ENCODE measurements around the gene KRT81.
"Not testable (repeated sequence)": the region's sequence is repeated elsewhere in the genome, so short reads cannot be mapped to it uniquely, and the experiment has no call there.

Gene KRT81

DNA sequence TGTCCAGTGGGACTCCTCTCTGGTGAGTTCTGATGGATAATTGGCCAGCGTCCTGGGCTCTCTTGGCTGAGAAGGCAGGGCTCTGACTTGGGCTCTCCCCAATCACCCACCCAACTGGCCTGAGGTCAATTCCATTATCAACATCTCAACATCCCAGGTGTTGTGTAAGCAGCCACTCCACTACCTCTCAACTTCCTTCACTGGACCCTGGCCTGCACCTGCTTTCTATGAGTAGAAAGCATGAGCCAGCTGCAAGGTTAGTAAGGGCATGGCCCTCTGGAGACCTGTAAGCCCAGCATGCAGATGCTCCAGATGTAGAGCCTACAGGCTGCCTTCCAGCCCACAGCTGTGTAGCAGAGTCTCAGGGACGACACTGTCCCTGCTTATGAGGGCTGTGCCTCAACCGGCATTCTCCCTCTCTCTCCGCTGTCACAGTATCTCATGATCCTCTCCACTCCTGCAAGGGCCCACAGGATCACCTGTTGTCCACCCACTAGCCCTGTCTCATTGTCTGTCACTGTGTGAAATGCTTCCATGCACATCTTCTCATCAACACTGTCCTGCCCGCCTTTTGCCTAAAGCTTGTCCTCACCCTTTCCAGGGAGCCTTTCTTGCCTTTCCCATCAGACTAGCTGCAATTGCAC lies 5.4 kb upstream of the KRT81 start:
- peak; percentile 25 for DNase-seq (ENCODE audit: low read depth)
- TF ChIP-seq, protein P1, sequence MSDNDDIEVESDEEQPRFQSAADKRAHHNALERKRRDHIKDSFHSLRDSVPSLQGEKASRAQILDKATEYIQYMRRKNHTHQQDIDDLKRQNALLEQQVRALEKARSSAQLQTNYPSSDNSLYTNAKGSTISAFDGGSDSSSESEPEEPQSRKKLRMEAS (IDR thresholded peaks at IDR 0.05; ENCODE audit: low read depth, low read length): no peak
- TF ChIP-seq, protein P2, sequence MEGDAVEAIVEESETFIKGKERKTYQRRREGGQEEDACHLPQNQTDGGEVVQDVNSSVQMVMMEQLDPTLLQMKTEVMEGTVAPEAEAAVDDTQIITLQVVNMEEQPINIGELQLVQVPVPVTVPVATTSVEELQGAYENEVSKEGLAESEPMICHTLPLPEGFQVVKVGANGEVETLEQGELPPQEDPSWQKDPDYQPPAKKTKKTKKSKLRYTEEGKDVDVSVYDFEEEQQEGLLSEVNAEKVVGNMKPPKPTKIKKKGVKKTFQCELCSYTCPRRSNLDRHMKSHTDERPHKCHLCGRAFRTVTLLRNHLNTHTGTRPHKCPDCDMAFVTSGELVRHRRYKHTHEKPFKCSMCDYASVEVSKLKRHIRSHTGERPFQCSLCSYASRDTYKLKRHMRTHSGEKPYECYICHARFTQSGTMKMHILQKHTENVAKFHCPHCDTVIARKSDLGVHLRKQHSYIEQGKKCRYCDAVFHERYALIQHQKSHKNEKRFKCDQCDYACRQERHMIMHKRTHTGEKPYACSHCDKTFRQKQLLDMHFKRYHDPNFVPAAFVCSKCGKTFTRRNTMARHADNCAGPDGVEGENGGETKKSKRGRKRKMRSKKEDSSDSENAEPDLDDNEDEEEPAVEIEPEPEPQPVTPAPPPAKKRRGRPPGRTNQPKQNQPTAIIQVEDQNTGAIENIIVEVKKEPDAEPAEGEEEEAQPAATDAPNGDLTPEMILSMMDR (IDR thresholded peaks at IDR 0.05; ENCODE audit: low read depth, low read length): no peak
- TF ChIP-seq POLR2A (IDR thresholded peaks at IDR 0.05; ENCODE audit: extremely low read depth, insufficient read length) (no peak), MYC (IDR thresholded peaks at IDR 0.05; ENCODE audit: low read depth, low read length) (no peak)
- H3K4me3 ChIP-seq (ENCODE audit: low read depth, low read length): no peak overlapping the region

DNA sequence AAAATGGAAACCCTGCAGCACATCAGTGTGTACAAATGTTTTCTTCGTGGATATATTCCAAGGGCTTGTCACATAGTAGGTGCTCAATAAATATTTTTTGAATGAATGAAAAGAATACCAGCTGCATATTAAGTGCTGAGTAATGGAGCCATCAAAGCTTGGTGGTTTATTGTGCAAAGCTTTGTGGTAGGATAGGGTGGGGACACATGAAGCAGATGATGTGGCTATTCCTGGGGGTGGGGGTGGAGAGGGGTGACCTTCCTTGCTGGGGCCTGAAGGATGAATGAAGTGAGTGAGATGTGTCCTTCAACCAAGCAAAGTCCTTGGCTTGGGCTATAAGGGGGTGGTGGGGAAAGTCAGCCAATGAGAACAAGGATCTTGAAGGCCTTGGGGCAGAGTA lies 4.3 kb upstream of the KRT81 start:
- peak; percentile 86 for DNase-seq (ENCODE audit: low read depth)
- no peak overlapping the region for H3K4me3 ChIP-seq (ENCODE audit: low read depth, low read length)
- TF ChIP-seq MYC (IDR thresholded peaks at IDR 0.05; ENCODE audit: low read depth, low read length) (no peak), POLR2A (IDR thresholded peaks at IDR 0.05; ENCODE audit: extremely low read depth, insufficient read length) (no peak)
- TF ChIP-seq, protein P1 (IDR thresholded peaks at IDR 0.05; ENCODE audit: low read depth, low read length): no peak
- TF ChIP-seq, protein P2 (IDR thresholded peaks at IDR 0.05; ENCODE audit: low read depth, low read length): no peak

DNA sequence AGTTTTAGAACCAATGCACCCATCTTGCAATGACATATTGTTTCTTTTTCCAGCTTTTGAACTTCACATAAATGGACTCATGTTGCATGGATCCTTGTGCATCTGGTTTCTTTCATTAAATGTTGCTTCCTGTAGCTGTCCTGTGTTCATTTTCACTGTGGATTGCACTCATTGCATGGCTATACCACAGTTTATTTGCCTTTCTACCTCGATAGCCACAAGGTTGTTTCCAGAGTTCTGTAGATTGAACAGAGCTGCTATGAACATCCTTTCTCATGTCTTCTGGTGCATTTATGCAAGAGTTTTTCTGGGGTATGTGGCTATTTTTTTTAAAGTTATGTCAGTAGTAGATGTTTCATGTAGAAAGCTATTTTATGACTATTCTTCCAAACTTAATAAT lies 3.5 kb upstream of the KRT81 start:
- TF ChIP-seq, protein P2 (IDR thresholded peaks at IDR 0.05; ENCODE audit: low read depth, low read length): no peak
- no peak for TF ChIP-seq MYC (IDR thresholded peaks at IDR 0.05; ENCODE audit: low read depth, low read length)
- TF ChIP-seq, protein P1 (IDR thresholded peaks at IDR 0.05; ENCODE audit: low read depth, low read length): no peak
- H3K4me3 ChIP-seq (ENCODE audit: low read depth, low read length): no peak overlapping the region
- DNase-seq (ENCODE audit: low read depth): no peak

DNA sequence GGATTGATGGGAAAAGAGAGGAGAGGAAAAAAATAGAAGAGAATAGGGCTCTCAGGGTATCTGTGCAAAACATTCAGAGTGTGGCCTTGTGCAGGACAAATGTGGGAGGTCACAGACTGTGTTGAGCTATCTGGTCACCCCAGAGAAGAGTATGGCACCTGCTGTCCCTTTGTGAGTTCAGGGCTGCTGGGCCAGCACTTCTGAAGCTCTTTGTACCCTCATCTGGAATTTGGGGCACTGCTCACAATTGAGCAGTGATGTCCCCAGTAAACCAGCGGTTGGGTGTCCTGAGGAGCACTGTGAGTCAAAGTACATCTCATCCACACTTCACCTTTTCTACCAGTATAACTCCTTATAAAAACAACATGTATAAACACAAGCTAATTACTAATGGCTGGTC lies 2.6 kb upstream of the KRT81 start:
- no peak for DNase-seq (ENCODE audit: low read depth)
- H3K4me3 ChIP-seq (ENCODE audit: low read depth, low read length): no peak overlapping the region
- TF ChIP-seq, protein P2 (IDR thresholded peaks at IDR 0.05; ENCODE audit: low read depth, low read length): no peak
- TF ChIP-seq POLR2A (IDR thresholded peaks at IDR 0.05; ENCODE audit: extremely low read depth, insufficient read length) (no peak), MYC (IDR thresholded peaks at IDR 0.05; ENCODE audit: low read depth, low read length) (no peak)
- TF ChIP-seq, protein P1 (IDR thresholded peaks at IDR 0.05; ENCODE audit: low read depth, low read length): no peak

DNA sequence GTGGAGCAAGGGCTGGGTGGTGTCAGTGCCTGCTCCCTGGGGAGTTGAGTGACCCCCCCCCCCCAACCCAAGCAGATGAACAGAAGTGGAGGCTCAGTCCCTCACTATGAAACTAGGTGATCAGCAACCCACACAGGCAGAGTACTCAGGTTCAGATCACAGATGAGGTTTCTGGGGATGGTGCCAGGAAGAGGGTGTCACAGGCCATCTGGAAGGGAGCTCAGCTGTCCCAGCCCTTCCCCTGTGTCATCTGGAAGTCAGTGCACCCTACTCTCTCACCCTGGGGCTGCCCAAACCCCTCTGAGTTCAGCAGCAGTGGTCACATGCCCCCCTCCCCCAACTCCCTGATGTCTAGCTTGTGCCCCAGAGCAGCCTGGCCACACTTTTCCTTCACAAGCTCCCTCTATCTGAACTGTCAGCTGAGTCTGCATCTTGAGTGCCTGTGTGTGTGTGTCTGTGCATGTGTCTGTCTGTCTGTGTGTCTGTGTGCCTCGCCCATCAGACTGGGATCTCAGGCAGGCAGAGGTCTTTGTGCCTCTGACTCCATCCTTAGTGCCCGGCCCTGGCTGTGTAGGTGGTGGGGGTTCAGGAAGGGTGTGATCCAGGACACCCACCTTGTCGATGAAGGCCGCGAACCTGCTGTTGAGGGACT lies 725 bp downstream of the KRT81 start:
- not testable (repeated sequence) for DNase-seq (ENCODE audit: low read depth); H3K4me3 ChIP-seq (ENCODE audit: low read depth, low read length)

DNA sequence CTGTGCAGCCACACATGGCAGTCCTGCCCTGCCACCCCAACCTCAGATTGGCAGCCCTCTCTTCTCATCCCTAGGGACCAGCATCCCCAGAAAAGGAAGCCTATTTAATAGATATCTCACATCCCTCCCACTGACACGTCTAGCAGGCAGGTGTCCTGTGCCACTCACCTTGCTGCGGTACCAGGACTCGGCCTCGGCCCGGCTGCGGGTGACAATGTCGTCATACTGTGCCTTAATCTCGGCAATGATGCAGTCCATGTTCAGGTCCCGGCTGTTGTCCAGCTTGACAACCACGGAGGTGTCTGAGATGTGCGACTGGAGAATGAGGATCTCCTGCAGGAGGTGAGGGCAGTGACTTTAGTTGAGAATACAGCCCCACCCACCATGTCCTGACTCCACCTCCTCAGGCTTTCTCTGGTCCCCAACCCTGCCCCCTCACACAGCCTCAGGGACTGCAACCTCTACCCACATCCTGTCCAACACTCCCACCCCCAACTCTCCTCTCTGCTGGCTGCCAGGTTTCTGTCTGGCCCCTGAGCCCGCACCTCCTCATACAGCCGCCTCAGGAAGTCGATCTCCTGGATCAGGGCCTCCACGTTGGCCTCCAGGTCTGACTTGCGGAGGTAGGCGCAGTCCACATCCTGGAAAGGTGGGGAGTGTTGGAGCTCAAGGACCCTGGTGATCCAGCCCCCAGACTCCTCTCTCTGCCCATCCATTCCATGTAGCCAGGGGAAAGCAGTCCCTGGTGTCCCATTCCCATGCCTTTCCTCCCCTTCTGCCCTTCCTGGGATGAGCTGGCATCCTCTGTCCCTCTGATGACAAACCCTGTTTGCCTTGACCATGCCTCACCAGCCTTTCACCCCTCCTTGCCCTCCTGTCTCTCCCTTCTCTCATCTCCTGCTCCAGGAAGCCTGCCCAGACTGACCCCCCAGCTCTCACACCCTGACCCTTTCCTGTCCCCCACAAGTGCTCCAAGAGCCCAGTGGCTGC lies 3.2 kb downstream of the KRT81 start:
- not testable (repeated sequence) for H3K4me3 ChIP-seq (ENCODE audit: low read depth, low read length)

DNA sequence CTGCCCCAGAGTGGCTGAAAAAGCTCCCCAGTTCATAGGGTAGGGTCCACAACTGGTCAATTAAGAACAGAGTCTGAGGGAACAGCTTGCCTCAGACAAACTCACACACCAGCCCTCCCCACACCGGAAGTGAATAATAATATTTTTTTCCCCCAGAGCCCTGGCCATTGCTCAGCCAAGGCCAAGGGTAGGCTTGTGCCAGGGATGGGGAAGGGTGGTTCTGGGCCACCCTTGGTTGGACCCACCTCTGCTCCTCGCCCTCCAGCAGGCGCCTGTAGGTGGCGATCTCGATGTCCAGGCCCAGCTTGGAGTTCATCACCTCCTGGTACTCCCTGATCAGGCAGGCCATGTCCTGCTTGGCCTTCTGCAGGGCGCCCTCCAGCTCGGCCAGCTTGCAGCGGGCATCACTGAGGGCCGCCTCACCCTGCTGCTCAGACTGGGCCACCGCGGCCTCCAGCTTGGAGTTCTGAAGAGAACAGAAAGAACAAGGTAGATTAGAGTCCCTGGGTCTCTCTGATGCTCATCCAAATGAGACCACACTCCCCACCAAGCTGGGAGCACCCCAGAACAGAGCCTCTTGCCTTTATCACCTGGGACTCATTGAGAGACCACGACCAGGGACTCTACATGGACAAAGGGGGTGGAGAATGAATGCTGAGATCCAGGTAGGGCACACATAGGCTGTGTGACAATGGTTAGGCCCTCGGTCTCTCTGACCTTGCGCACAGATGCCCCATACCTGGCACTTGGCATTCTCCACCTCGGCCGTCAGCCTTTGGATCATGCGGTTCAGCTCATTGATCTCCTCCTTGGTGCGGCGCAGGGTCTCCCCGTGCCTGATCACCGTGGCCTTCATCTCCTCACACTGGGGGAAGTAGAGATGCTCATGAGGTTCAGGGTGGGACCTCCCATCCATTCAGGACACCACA lies 4.2 kb downstream of the KRT81 start:
- not testable (repeated sequence) for DNase-seq (ENCODE audit: low read depth); H3K4me3 ChIP-seq (ENCODE audit: low read depth, low read length)

More for the DNA sequence above, 3.2 kb downstream of the KRT81 start:
- peak; percentile 85 for DNase-seq (ENCODE audit: low read depth)

Measured in NB4 (cell line).